ENCODE measurements around the gene TCF7L1.
"Not testable (repeated sequence)": the region's sequence is repeated elsewhere in the genome, so short reads cannot be mapped to it uniquely, and the experiment has no call there.

TCF7L1 gene

DNA sequence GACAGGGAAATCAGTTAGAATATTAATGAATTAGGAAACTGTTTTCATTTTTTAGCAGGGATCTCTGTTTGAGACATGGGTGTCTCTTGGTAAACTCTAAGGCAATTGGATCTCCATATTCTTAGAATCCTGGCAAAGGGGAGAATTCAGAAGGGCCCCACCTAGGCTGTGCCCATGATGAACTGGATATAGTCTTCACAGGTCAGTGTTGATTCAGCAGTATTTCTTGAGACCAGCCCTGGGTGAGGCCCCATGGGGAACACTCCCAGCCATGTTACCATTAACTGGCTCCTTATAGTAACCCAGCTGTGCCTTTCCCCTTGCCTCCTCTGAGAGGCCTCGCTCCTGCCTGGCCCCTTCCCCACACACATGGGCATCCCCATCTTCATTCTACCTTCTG is 76.7 kb downstream of the TCF7L1 start:
- no peaks in the 10 kb centered on the region for H3K9me2 ChIP-seq (replicated peaks; ENCODE audit: low read depth, low read length)
- TF ChIP-seq CTCF (conservative IDR thresholded peaks at IDR 0.05; ENCODE audit: low read length) (no peak), EZH2phosphoT487 (IDR thresholded peaks at IDR 0.05; ENCODE audit: borderline replicate concordance) (no peak)
- no peak overlapping the region for H2AFZ ChIP-seq (ENCODE audit: low read length)
- H3K4me1 ChIP-seq (ENCODE audit: insufficient read depth, low read length, poor library complexity, severe bottlenecking), result no peaks in the 10 kb centered on the region
- no peaks in the 10 kb centered on the region for H3K79me2 ChIP-seq (ENCODE audit: insufficient read depth, low read length)
- no peak overlapping the region for H3K4me2 ChIP-seq (ENCODE audit: low read depth, low read length, poor library complexity, severe bottlenecking)
- H3K9ac ChIP-seq (ENCODE audit: low read depth, low read length, poor library complexity, severe bottlenecking), result no peak overlapping the region
- no peaks in the 10 kb centered on the region for H3F3A ChIP-seq (ENCODE audit: low read depth)
- no peaks in the 10 kb centered on the region for H3K27me3 ChIP-seq (ENCODE audit: insufficient read depth, low read length, poor library complexity, severe bottlenecking)
- no peaks in the 10 kb centered on the region for H3K36me3 ChIP-seq (ENCODE audit: insufficient read depth, low read length)
- no peaks in the 10 kb centered on the region for H3K9me3 ChIP-seq (ENCODE audit: insufficient read depth, low read depth, low read length)
- no peak overlapping the region for H3K4me3 ChIP-seq (ENCODE audit: low read length, poor library complexity, severe bottlenecking)
- H4K20me1 ChIP-seq (ENCODE audit: insufficient read depth, low read length, poor library complexity, severe bottlenecking), result no peaks in the 10 kb centered on the region

DNA sequence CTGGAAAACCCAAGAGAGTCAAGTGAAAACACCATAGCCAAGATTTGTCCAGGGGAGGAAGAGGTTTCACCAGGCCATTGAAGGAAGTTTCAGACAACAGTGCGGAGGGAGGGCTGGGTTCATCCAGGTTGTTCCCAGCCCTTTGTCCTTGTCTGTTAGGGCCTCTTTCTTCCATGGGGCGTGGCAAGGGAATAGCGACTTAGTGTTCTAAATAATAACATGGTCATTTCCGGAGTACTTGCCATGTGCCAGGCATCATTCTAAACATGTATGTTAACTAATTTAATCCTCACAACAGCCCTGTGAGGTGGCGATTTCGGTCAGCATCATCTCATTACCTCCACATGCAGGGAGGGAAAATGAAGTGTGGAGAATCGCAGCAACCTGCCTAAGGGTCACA is 77.3 kb downstream of the TCF7L1 start:
- Histone ChIP-seq H3K36me3 (ENCODE audit: insufficient read depth, low read length) (no peaks in the 10 kb centered on the region), H3K27me3 (ENCODE audit: insufficient read depth, low read length, poor library complexity, severe bottlenecking) (no peaks in the 10 kb centered on the region), H3K9me3 (ENCODE audit: insufficient read depth, low read depth, low read length) (no peaks in the 10 kb centered on the region), H3K4me3 (ENCODE audit: low read length, poor library complexity, severe bottlenecking) (no peak overlapping the region), H3K79me2 (ENCODE audit: insufficient read depth, low read length) (no peaks in the 10 kb centered on the region), H3K9me2 (replicated peaks; ENCODE audit: low read depth, low read length) (no peaks in the 10 kb centered on the region), H3F3A (ENCODE audit: low read depth) (no peaks in the 10 kb centered on the region), H3K9ac (ENCODE audit: low read depth, low read length, poor library complexity, severe bottlenecking) (no peak overlapping the region), H3K4me1 (ENCODE audit: insufficient read depth, low read length, poor library complexity, severe bottlenecking) (no peaks in the 10 kb centered on the region), H4K20me1 (ENCODE audit: insufficient read depth, low read length, poor library complexity, severe bottlenecking) (no peaks in the 10 kb centered on the region), H3K4me2 (ENCODE audit: low read depth, low read length, poor library complexity, severe bottlenecking) (no peak overlapping the region), H2AFZ (ENCODE audit: low read length) (no peak overlapping the region)
- no peak for TF ChIP-seq CTCF (conservative IDR thresholded peaks at IDR 0.05; ENCODE audit: low read length)
- TF ChIP-seq EZH2phosphoT487 (IDR thresholded peaks at IDR 0.05; ENCODE audit: borderline replicate concordance), result no peak

DNA sequence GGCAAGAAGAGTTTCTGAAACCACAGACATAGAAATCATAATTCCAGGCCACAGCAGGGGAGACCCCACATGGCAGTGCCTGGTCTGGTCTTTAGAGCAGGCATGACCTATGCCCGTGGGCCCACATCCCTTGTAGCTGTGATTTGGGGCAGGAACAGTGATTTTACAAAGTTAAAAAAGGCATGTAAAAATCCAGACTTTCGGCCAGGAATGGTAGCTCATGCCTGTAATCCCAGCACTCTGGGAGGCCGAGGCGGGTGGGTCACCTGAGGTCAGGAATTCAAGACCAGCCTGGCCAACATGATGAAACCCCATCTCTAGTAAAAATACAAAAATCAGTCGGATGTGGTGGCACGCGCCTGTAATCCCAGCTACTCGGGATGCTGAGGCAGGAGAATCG is 78.4 kb downstream of the TCF7L1 start:
- not testable (repeated sequence) for H3K9ac ChIP-seq (ENCODE audit: low read depth, low read length, poor library complexity, severe bottlenecking); H3K4me3 ChIP-seq (ENCODE audit: low read length, poor library complexity, severe bottlenecking); H3K4me2 ChIP-seq (ENCODE audit: low read depth, low read length, poor library complexity, severe bottlenecking); H2AFZ ChIP-seq (ENCODE audit: low read length); H3K9me3 ChIP-seq (ENCODE audit: insufficient read depth, low read depth, low read length); H3K27me3 ChIP-seq (ENCODE audit: insufficient read depth, low read length, poor library complexity, severe bottlenecking); H3K4me1 ChIP-seq (ENCODE audit: insufficient read depth, low read length, poor library complexity, severe bottlenecking); H3K9me2 ChIP-seq (replicated peaks; ENCODE audit: low read depth, low read length); H4K20me1 ChIP-seq (ENCODE audit: insufficient read depth, low read length, poor library complexity, severe bottlenecking); H3K79me2 ChIP-seq (ENCODE audit: insufficient read depth, low read length); H3F3A ChIP-seq (ENCODE audit: low read depth); H3K36me3 ChIP-seq (ENCODE audit: insufficient read depth, low read length)

- no peak for TF ChIP-seq CTCF (conservative IDR thresholded peaks at IDR 0.05; ENCODE audit: low read length)
- no peak for TF ChIP-seq EZH2phosphoT487 (IDR thresholded peaks at IDR 0.05; ENCODE audit: borderline replicate concordance)
- H3K9me3 ChIP-seq (ENCODE audit: insufficient read depth, low read depth, low read length), result no peaks in the 10 kb centered on the region
- no peaks in the 10 kb centered on the region for H4K20me1 ChIP-seq (ENCODE audit: insufficient read depth, low read length, poor library complexity, severe bottlenecking)
- no peak overlapping the region for H3K4me3 ChIP-seq (ENCODE audit: low read length, poor library complexity, severe bottlenecking)
- no peaks in the 10 kb centered on the region for H3K79me2 ChIP-seq (ENCODE audit: insufficient read depth, low read length)
- no peak overlapping the region for H3K9ac ChIP-seq (ENCODE audit: low read depth, low read length, poor library complexity, severe bottlenecking)
- H3K27me3 ChIP-seq (ENCODE audit: insufficient read depth, low read length, poor library complexity, severe bottlenecking), result no peaks in the 10 kb centered on the region
- no peaks in the 10 kb centered on the region for H3K4me1 ChIP-seq (ENCODE audit: insufficient read depth, low read length, poor library complexity, severe bottlenecking)
- H2AFZ ChIP-seq (ENCODE audit: low read length), result no peak overlapping the region
- H3K9me2 ChIP-seq (replicated peaks; ENCODE audit: low read depth, low read length), result no peaks in the 10 kb centered on the region
- no peaks in the 10 kb centered on the region for H3F3A ChIP-seq (ENCODE audit: low read depth)
- no peak overlapping the region for H3K4me2 ChIP-seq (ENCODE audit: low read depth, low read length, poor library complexity, severe bottlenecking)
- no peaks in the 10 kb centered on the region for H3K36me3 ChIP-seq (ENCODE audit: insufficient read depth, low read length)
These were observed 79.6 kb downstream of the TCF7L1 start for GRCh38 chr2:85212841-85213240.
